NCI-H1105 treated with DMSO at 0.1 percent for 48 hours (cell line): Measurements from ENCODE around the gene ATXN7L1.
A peak's percentile ranks its signal among the peaks of the same experiment; 100 is the strongest.

Experiments
- DNase-seq: peaks from one replicate; lab custom pipeline; 2025; lab: John Stamatoyannopoulos, UW

ATXN7L1 gene

GRCh38 chr7:105828141-105828540 is 48.3 kb downstream of the ATXN7L1 start:
- DNase-seq = no peak

- DNase-seq = no peak
Observed at GRCh38 chr7:105827151-105827875, 49.1 kb downstream of the ATXN7L1 start.

GRCh38 chr7:105826143-105826542 is 50.3 kb downstream of the ATXN7L1 start:
- DNase-seq = no peak

GRCh38 chr7:105825371-105825770 is 51.0 kb downstream of the ATXN7L1 start:
- no peak for DNase-seq

DNA sequence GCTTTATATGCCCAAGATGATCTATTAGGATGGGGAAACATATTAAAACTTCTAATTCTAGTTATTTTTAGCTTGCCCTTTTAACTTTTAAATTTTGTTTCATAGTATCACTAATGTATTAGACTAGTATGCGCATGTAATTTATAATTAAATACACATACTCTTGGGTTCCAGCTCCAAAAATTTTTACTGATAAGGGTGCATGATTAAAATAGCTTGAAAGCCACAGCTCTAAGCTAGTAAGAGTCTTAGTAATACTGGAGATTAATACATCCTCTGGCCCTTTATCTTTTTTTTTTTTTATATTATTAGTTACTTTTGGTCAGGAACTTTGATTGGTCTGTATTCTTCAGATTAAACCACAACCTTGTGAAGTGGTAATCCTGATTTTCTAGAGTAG is 53.6 kb downstream of the ATXN7L1 start:
- DNase-seq = no peak

DNA sequence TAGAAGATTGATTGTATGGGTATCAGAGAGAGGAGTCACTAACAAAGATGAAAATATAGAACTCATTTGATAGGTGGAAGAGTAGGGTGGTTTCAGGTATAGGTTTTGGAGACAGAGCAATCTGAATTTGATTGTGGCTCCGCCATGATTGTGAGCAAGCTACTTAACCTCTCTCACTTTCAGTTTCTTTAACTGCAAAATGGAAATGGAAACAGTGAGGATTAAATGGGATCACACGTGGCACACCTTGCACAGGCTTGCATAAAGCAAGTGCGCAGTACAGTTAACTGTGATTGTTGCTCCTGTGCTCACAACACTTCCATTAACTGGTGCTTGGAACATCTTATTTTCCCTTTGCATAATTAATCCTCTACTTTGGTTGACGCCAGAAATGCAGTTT is 54.9 kb downstream of the ATXN7L1 start:
- no peak for DNase-seq

DNA sequence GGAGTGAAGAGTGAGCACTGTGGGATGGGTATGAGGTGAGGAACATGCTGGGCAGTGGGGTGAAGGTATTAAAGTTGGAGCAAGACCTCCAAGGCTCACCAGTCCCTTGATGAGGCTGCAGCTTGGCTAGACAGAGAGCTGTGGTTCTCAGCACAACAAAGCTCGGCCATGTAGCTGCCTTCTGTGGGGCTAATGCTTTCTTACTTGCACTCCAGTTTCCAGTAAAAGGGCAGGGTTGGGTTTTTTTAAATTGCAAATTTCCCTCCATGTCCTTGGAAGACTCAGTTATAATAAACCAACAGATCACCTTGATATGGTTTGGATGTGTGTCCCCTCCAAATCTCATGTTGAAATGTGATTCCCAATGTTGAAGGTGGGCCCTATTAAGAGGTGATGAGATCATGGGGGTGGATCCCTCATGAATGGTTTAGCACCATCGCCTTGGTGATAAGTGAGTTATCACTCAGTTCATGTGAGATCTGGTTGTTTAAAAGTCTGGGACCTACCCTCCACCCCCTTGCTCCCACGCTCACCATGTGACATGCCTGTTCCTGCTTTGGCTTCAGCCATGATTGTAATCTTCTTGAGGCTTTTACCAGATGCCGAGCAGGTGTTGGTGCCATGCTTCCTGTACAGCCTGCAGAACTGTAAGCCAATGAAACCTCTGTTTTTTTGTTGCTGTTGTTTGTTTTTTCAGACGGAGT is 55.9 kb downstream of the ATXN7L1 start:
- DNase-seq = no peak

DNA sequence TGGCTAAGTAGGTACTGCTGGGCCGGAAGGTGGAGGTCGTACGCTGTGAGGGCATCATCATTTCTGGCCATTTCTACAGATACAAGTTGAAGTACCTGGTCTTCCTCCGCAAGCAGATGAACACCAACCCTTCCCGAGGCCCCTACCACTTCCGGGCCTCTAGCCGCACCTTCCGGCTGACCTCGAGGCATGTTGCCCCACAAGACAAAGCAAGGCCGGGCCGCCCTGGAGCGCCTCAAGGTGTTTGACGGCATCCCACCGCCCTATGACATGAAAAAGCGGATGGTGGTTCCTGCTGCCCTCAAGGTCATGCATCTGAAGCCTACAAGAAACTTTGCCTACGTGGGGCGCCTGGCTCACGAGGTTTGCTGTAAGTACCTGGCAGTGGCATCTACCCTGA is 56.8 kb downstream of the ATXN7L1 start:
- DNase-seq = no peak

DNA sequence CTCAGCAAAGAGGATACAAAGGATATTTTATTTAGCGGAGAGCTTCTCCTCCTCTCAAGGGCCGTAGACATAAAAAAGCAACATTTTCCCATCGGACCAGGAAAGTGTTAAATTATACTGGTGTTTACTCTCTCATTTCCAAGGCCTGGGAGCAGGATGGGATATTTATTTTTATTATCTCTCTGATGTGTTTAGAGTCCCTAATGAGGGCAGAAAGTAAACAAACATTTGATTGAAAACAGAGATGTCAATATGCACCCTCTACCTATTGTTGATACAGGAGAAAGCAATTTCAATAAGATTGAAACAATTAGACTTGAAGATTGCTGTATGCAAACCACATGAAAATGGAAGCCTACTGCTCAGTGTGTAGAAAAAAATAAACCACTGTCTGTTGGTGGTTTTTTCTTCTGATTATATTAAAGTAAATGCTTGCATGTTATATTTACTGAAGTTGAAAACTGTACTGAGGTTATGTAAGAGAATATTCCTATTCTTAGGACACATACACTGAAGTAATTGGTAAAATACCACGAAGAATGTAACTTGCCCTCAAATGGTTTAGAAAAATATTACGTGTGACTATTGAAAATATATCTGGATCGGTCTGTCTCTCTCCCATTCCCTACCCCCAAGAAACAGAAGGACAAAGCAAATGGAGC is 59.3 kb downstream of the ATXN7L1 start:
- DNase-seq = peak; percentile 53

GRCh38 chr7:105816266-105816843 is 60.0 kb downstream of the ATXN7L1 start:
- DNase-seq = no peak

DNA sequence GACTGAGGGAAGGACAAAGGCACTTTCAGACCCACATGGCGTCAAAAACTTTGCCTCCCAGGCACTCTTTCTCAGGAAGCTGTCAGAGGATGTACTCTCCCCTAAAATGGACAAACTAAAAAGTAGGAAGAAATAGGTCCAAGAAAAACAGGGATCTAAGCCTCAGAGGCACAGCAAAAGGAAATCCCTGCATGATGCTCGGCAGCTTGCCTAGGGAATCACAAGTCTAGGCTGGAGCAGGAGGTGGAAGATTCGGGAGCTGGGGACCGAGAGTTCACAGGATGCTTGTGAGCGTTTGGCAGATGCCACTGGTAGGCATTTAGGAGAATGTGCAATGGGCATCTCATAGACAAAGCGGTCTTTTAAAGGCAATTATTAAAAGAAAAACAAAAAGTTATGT is 60.8 kb downstream of the ATXN7L1 start:
- no peak for DNase-seq

- no peak for DNase-seq
Observed at GRCh38 chr7:105814481-105814880, 61.9 kb downstream of the ATXN7L1 start.

DNA sequence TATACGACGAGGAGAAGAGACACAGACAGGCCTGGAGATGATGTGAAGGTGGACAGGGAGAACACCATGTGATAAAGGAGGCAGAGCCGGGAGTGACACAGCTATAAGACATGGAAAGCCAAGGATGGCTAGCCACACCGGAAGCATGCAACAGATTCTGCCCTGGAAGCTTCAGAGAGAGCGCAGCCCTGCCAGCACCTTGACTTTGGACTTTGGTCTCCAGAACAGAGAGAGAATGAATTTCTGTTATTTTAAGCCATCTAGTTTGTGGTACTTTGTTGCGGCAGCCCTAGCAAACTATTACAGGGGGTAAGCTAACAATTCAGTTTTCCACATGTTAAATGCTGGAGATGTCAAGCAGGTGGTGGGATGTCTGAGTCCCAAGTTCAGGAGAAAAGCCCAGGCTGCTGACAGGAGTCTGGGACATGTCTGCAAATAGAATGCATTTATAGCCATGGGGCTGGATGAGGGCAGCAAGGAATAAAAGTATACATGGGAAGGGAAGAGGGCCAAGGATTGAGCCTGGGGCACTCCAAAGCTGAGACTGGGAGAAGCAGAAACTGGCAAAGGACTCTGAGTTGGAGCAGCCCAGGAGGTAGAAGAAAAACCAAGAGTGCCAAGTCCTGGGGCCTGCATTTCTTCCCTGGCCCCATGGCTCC is 65.1 kb downstream of the ATXN7L1 start:
- DNase-seq = no peak

GRCh38 chr7:105810556-105810955 is 65.8 kb downstream of the ATXN7L1 start:
- DNase-seq = no peak

GRCh38 chr7:105808703-105809590 is 67.5 kb downstream of the ATXN7L1 start:
- no peak for DNase-seq

DNA sequence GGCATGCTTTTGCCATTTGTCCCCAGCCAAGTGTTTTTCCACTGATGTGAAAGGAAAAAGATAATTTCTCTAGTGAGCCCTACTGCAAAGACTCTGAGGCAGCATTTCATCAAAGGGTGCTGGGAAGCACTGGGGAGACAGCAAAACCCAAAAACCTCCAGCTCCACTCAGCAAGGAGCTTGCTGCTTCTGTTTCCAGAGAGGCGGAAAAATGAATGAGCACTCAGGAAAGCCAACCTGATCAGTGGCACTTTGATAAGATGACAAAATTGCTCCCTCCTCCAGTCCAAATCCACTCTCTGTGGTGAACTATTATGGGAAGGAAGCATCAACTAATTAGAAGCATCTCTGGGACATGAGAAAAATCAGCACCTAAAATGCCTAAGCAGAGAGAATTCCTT is 68.2 kb downstream of the ATXN7L1 start:
- DNase-seq = no peak

GRCh38 chr7:105807448-105807762 is 69.0 kb downstream of the ATXN7L1 start:
- DNase-seq = no peak

DNA sequence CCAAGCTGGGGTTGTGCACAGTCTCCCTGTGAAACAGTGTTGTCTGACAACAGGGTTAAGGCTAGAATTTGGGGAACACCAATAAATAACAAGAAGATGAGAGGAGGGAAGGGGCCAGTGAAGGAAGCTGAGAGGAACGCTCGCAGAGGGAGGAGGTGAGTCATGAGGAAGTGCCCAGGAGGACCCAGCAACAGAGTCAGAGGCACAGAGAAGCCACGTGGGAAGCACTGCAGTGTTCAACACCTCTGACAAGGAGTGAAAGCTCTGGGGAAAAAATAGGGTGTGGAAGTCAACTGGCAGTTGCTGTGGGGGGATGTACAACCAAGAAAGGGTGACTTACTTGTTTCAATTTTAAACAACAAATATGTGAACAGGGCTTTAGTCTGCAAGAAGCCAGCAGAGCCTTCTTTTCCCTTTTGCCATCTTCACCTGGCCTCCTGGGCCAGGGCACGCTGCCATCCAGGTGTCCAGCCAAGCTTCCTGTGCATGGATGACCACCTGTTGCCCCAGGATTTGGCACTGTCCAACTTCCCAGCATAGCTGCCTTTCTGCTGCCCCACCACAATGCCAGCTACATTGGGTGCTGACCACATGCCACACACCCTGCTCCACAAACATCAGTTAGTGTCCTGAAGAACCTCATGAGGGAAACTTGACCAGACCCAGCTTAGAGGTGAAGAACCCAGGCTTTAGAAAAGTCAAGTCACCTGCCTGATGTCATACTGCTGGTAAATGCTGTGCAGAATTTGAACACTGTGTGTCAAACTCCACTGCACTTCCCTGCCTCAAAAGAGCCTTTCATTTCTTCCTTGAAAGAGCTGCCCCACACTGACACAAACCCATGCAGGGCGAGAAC is 69.6 kb downstream of the ATXN7L1 start:
- DNase-seq = no peak

- no peak for DNase-seq
Observed at GRCh38 chr7:105805447-105806019, 70.9 kb downstream of the ATXN7L1 start.

GRCh38 chr7:105803429-105803736 is 73.0 kb downstream of the ATXN7L1 start:
- DNase-seq = no peak
